ENCODE measurements around the gene MOB1B. TPM values are rescaled to one million over a fixed set of nuclear protein-coding genes. Genes with fewer than 3 reads are reported as not detected.

MOB1B gene
- total and polyA plus RNA-seq, 3 donors from 2014 or later: 8.9 to 16.4 (median 15.0) TPM

DNA sequence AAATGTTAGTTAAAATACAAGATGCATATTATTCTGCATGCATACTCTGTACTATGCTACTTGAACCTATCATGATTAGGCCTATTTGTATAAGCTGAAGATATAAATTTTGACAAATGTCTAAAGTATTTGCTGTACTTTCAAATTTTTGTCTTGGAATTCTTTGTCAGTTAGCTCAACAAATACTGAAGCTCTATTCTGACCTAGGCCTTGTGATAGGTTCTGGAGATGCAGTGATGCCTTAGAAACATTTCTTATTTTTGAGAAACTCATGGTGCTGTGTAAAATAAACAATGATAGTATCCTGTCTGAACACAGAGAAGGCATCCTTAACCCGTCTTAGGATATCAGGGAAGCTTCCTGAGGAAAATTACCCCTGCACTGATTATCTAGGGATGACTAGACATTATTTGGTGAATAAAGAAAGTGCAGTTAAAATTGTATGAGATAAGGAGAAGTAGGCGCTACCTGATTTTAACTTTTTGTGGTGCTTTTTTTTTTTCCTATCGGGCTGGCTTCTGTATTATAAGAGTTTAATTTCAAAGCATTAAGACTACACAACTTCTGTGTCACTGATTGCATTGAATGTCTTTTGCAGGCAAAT is 43.4 kb downstream of the MOB1B start:
- Histone ChIP-seq H3K9me3 (no peaks in the 10 kb centered on the region), H3K27me3 (no peaks in the 10 kb centered on the region), H3K27ac (no peak overlapping the region), H3K4me1 (no peaks in the 10 kb centered on the region), H3K36me3 (ENCODE audit: low read depth, missing control alignments) (no peaks in the 10 kb centered on the region), H3K4me3 (no peak overlapping the region)
- no peak for TF ChIP-seq POLR2A (IDR thresholded peaks at IDR 0.05)
- no peak for TF ChIP-seq CTCF (IDR thresholded peaks at IDR 0.05)
- DNase-seq: no peak
- intact Hi-C loops (cut with DNase I; ENCODE audit: low total_unique reads): no loop called here
- WGBS, 2 donors: 75 to 85% methylated on average over 3 of the region's 3 CpGs

DNA sequence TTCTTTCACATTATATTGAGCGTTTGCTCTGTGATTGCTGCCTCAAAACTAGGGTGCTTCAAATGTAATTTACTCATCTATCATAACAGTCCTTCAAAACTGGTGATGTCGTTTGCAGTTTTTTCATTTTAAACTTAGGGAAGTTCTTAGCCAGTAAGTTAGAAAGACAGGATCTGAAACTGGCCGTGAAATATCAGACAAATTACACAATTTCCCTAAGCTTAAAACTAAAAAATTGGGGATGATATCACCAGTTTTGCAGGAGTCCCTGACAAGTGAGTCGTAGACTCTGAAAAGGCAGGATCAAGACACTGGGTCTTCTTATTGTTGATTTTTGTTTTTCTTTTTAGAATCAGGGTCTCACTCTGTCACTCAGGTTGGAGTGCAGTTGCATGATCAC is 44.8 kb downstream of the MOB1B start:
- no peaks in the 10 kb centered on the region for H3K36me3 ChIP-seq (ENCODE audit: low read depth, missing control alignments)
- TF ChIP-seq CTCF (IDR thresholded peaks at IDR 0.05) (no peak), POLR2A (IDR thresholded peaks at IDR 0.05) (no peak)
- H3K4me3 ChIP-seq: no peak overlapping the region
- no peak overlapping the region for H3K27ac ChIP-seq
- H3K27me3 ChIP-seq: no peaks in the 10 kb centered on the region
- intact Hi-C loops (cut with DNase I; ENCODE audit: low total_unique reads): no loop called here
- WGBS, 2 donors: 86 to 90% methylated on average over 4 of the region's 4 CpGs
- no peaks in the 10 kb centered on the region for H3K4me1 ChIP-seq
- no peaks in the 10 kb centered on the region for H3K9me3 ChIP-seq
- no peak for DNase-seq

GRCh38 chr4:70948665-70949260 is 46.6 kb downstream of the MOB1B start:
- Histone ChIP-seq H3K9me3 (no peaks in the 10 kb centered on the region), H3K27me3 (no peaks in the 10 kb centered on the region), H3K4me3 (no peak overlapping the region), H3K36me3 (ENCODE audit: low read depth, missing control alignments) (no peaks in the 10 kb centered on the region), H3K4me1 (no peaks in the 10 kb centered on the region), H3K27ac (no peak overlapping the region)
- DNase-seq: no peak
- intact Hi-C loops (cut with DNase I; ENCODE audit: low total_unique reads): no loop called here
- TF ChIP-seq POLR2A (IDR thresholded peaks at IDR 0.05): no peak
- TF ChIP-seq CTCF (IDR thresholded peaks at IDR 0.05): no peak
- 67 to 68% methylated on average over 5 of the region's 5 CpGs for WGBS, 2 donors

DNA sequence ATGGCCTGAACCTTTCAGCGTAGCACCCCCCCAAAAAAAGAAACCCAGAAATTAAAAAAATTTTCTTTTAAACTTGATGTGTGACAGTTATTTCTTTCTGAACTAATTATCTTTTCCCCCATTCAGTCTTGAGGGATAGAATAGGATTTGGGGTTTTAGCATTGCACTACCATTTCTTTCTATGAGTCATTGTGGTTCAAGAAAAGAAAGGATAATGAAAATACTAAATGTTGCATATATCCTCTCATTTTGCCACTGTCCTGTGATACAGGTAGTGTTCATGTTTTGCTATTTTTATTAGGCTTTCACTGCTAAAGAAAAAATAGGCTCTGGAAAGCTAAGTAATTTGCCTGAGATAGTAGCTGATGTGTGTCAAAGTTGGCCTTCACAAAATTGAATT is 51.9 kb downstream of the MOB1B start:
- DNase-seq: no peak
- 55 to 100% methylated on average over 1 of the region's 1 CpG for WGBS, 2 donors
- Histone ChIP-seq H3K27ac (no peak overlapping the region), H3K4me3 (no peak overlapping the region), H3K36me3 (ENCODE audit: low read depth, missing control alignments) (no peaks in the 10 kb centered on the region), H3K4me1 (no peaks in the 10 kb centered on the region), H3K27me3 (no peaks in the 10 kb centered on the region), H3K9me3 (no peaks in the 10 kb centered on the region)
- TF ChIP-seq CTCF (IDR thresholded peaks at IDR 0.05) (no peak), POLR2A (IDR thresholded peaks at IDR 0.05) (no peak)
- intact Hi-C loops (cut with DNase I; ENCODE audit: low total_unique reads): no loop called here
